OCI-LY7 (cell line): ENCODE data around the gene ZC3H14. TPM values are rescaled to one million over a fixed set of nuclear protein-coding genes. Genes with fewer than 3 reads are reported as not detected.

Source experiments
- BruUV-seq: library from RNA; stranded (reverse); fragments of 400-500 nt; replicated peaks from 2 replicates; lab custom pipeline; 2021; lab: Mats Ljungman, UMichigan
- CTCF ChIA-PET: fragments of 300-600 bp; sonication (Branson Sonifier 250); formaldehyde crosslinking; loops from one replicate; lab custom pipeline; 2022; ENCODE audit warnings: antibody characterized with exemption; ENCODE audit not compliant: unreplicated experiment; lab: Charles Lee
- POLR2A ChIA-PET: fragments of 300-600 bp; sonication (Branson Sonifier 250); formaldehyde crosslinking; loops from one replicate; lab custom pipeline; 2022; ENCODE audit warnings: antibody characterized with exemption; lab: Charles Lee
- DNase-seq: peaks from one replicate; pipeline ENCODE4 v3.0.0-alpha.2; 2015; ENCODE audit warnings: low spot score
- H2AFZ ChIP-seq: fragments of 200-600 bp; sonication (generic), shearing (Covaris generic); 2 replicates; pipeline ENCODE4 v1.6.1; 2014; ENCODE audit warnings: mild to moderate bottlenecking, antibody characterized with exemption, low read length, moderate library complexity
- H3K27ac ChIP-seq: fragments of 200-600 bp; sonication (generic); 2 replicates; pipeline ENCODE4 v1.5.1; 2014; ENCODE audit warnings: mixed run types, low read depth, mild to moderate bottlenecking, moderate library complexity, low read length, inconsistent platforms; ENCODE audit not compliant: poor library complexity, severe bottlenecking
- H3K36me3 ChIP-seq: fragments of 200-600 bp; sonication (generic); 2 replicates; pipeline ENCODE4 v1.6.1; 2014; ENCODE audit warnings: mild to moderate bottlenecking, antibody characterized with exemption, low read length, moderate library complexity, mixed read lengths; ENCODE audit not compliant: insufficient read depth
- H3K4me1 ChIP-seq: fragments of 200-600 bp; sonication (generic); 2 replicates; pipeline ENCODE4 v1.5.1; 2014; ENCODE audit warnings: mild to moderate bottlenecking, low read length; ENCODE audit not compliant: insufficient read depth, poor library complexity, severe bottlenecking
- H3K4me2 ChIP-seq: fragments of 200-600 bp; sonication (generic); 2 replicates; pipeline ENCODE4 v1.6.1; 2014; ENCODE audit warnings: mild to moderate bottlenecking, low read length
- H3K4me3 ChIP-seq: fragments of 200-600 bp; sonication (generic); 2 replicates; pipeline ENCODE4 v1.5.1; 2014; ENCODE audit warnings: mild to moderate bottlenecking, low read depth, low read length; ENCODE audit not compliant: poor library complexity, severe bottlenecking
- H3K79me2 ChIP-seq: fragments of 200-600 bp; sonication (generic); 2 replicates; pipeline ENCODE4 v1.6.1; 2016; ENCODE audit warnings: low read depth, mild to moderate bottlenecking, low read length, moderate library complexity, mixed read lengths; ENCODE audit not compliant: insufficient read depth
- H3K9me2 ChIP-seq: fragments of 200-600 bp; sonication (generic); 2 replicates; pipeline ENCODE4 v1.6.1; 2016; ENCODE audit warnings: mild to moderate bottlenecking, low read length, mixed read lengths; ENCODE audit not compliant: insufficient read depth
- H3K9me3 ChIP-seq: fragments of 200-600 bp; sonication (generic); 2 replicates; pipeline ENCODE4 v1.6.1; 2014; ENCODE audit warnings: mild to moderate bottlenecking, mixed run types, low read length, mixed read lengths
- H4K20me1 ChIP-seq: fragments of 200-600 bp; sonication (generic); 2 replicates; pipeline ENCODE4 v1.6.1; 2014; ENCODE audit warnings: mild to moderate bottlenecking, antibody characterized with exemption, low read length, moderate library complexity, mixed read lengths; ENCODE audit not compliant: insufficient read depth
- CTCF ChIP-seq: fragments of 200-600 bp; sonication (generic); conservative IDR thresholded peaks from 2 replicates; pipeline ENCODE4 v1.5.1; 2014; ENCODE audit warnings: mild to moderate bottlenecking, antibody characterized with exemption, low read length, moderate library complexity, mixed read lengths
- EZH2phosphoT487 ChIP-seq: fragments of 200-600 bp; sonication (generic); IDR thresholded peaks from 2 replicates; pipeline ENCODE4 v1.6.1; 2018; ENCODE audit warnings: low read depth, borderline replicate concordance, mild to moderate bottlenecking, mixed run types, antibody characterized with exemption, low read length, moderate library complexity, mixed read lengths
- intact Hi-C: fragments of 100-400 bp; cut with micrococcal nuclease; formaldehyde crosslinking; loops from one replicate; pipeline ENCODE4 v1.10.0; 2022; ENCODE audit not compliant: unreplicated experiment
- total RNA-seq, 2 experiments: library from RNA; depleted of rRNA in 1 of 2; stranded (reverse); fragments of >200 nt in 1 of 2; shearing (Covaris generic) in 1 of 2; gene quantifications; 2 replicates each; pipeline ENCODE4 v1.2.3, GENCODE V29; 2014 to 2022

The ZC3H14 gene
- total RNA-seq, 2 experiments from 2014 or later, result 36.6 to 53.5 TPM

DNA sequence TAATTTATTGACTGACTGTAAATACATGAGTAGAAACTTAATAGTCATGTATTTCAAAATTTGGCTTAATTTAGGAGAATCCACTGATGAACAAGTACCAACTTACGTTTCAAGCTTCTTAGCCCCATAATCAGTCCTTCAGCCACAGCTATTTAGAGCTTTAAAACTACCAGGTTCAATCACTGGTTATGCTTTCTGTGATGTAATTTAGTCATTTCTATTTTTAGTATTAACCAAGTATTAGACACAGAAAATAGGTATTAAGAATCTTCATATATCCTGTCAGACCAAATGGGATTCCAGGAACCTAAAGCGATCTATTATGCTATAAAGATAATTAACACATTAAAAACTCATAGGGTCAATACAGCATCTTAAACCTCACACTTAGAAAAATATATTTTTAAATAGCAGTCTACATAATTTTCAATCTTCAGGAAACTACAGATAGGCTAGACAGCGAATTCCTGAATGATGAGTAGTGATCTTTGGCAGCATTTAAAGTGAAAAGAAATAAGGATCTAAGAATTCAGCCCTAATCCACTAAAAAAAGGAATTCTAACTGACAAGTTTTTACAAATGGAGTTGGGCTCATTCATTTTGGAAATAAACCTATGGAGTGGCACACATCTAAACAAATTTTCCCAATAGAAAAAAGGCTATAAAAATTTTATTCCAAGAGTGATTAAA, 51.5 kb downstream of the ZC3H14 start:
- no peaks in the 10 kb centered on the region for H3K9me2 ChIP-seq
- H3K27ac ChIP-seq, result no peak overlapping the region
- DNase-seq, result no peak
- no peaks in the 10 kb centered on the region for H3K79me2 ChIP-seq
- H2AFZ ChIP-seq, result no peak overlapping the region
- no peaks in the 10 kb centered on the region for H4K20me1 ChIP-seq
- intact Hi-C loops, result no loop called here
- ChIA-PET POLR2A (no interaction called here), CTCF (no interaction called here)
- peaks cover 76% of the 10 kb centered on the region for H3K36me3 ChIP-seq
- H3K4me2 ChIP-seq, result no peak overlapping the region
- BruUV-seq, result no TSS peak
- H3K4me3 ChIP-seq, result no peak overlapping the region
- TF ChIP-seq CTCF, result no peak
- no peak for TF ChIP-seq EZH2phosphoT487
- H3K4me1 ChIP-seq, result no peaks in the 10 kb centered on the region
- no peaks in the 10 kb centered on the region for H3K9me3 ChIP-seq

GRCh38 chr14:88616697-88617096, 53.9 kb downstream of the ZC3H14 start:
- no peaks in the 10 kb centered on the region for H3K9me2 ChIP-seq
- no peaks in the 10 kb centered on the region for H4K20me1 ChIP-seq
- no peak overlapping the region for H3K27ac ChIP-seq
- no peaks in the 10 kb centered on the region for H3K4me1 ChIP-seq
- H2AFZ ChIP-seq, result no peak overlapping the region
- DNase-seq, result no peak
- ChIA-PET POLR2A (interaction anchor here (1.0 kb wide), 1 partner anchor 9 kb away, joined by 3 read pairs; no protein-coding TSS in a partner anchor), CTCF (no interaction called here)
- intact Hi-C loops, result no loop called here
- TF ChIP-seq CTCF, result no peak
- no peaks in the 10 kb centered on the region for H3K79me2 ChIP-seq
- peaks cover 52% of the 10 kb centered on the region for H3K36me3 ChIP-seq
- H3K9me3 ChIP-seq, result no peaks in the 10 kb centered on the region
- no peak overlapping the region for H3K4me3 ChIP-seq
- H3K4me2 ChIP-seq, result no peak overlapping the region
- no TSS peak for BruUV-seq

DNA sequence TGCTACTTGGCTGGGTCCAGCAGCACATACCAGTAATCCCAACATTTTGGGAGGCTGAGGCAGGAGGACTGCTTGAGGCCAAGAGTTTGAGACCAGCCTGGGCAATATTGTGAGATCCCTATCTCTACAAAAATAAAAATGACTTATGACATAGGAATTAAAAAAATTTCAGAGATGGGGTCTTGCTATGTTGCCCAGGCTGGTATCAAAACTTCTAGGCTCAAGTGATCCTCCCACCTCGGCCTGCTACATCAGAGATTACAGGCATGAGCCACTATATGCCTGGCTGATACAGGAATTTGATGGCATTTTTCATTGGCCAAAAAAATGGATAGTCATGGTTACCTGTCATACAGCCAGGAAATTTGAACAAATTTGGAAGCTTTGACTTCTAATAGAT, 54.6 kb downstream of the ZC3H14 start:
- intact Hi-C loops, result no loop called here
- Histone ChIP-seq H3K9me2 (no peaks in the 10 kb centered on the region), H3K4me2 (no peak overlapping the region), H3K79me2 (no peaks in the 10 kb centered on the region), H2AFZ (no peak overlapping the region), H3K27ac (no peak overlapping the region), H3K9me3 (no peaks in the 10 kb centered on the region), H3K36me3 (peaks cover 45% of the 10 kb centered on the region), H3K4me3 (no peak overlapping the region), H3K4me1 (no peaks in the 10 kb centered on the region), H4K20me1 (no peaks in the 10 kb centered on the region)
- TF ChIP-seq CTCF, result no peak
- no peak for TF ChIP-seq EZH2phosphoT487
- no peak for DNase-seq
- ChIA-PET CTCF (no interaction called here), POLR2A (no interaction called here)
- no TSS peak for BruUV-seq
